Neuronal stem cell (in vitro differentiated cells): ENCODE results near the gene CYP1A1.
"Not testable (repeated sequence)": the region's sequence is repeated elsewhere in the genome, so short reads cannot be mapped to it uniquely, and the experiment has no call there.

Experiments
- DNase-seq: peaks from one replicate; pipeline ENCODE4 v3.0.0-alpha.2; 2013; ENCODE audit warnings: low spot score
- H2AFZ ChIP-seq: one replicate; pipeline ENCODE4 v1.6.1; 2013; ENCODE audit warnings: mild to moderate bottlenecking, low read length, inconsistent platforms
- H2AK5ac ChIP-seq: 2 replicates; pipeline ENCODE4 v1.6.1; 2013; ENCODE audit warnings: low read depth, mild to moderate bottlenecking, inconsistent platforms, low read length, moderate library complexity, mixed read lengths
- H2BK120ac ChIP-seq: 2 replicates; pipeline ENCODE4 v1.6.1; 2013; ENCODE audit warnings: low read depth, mild to moderate bottlenecking, inconsistent platforms, low read length, moderate library complexity, mixed read lengths
- H2BK12ac ChIP-seq: one replicate; pipeline ENCODE4 v1.6.1; 2013; ENCODE audit warnings: low read length, inconsistent platforms
- H2BK15ac ChIP-seq: 2 replicates; pipeline ENCODE4 v1.6.1; 2013; ENCODE audit warnings: mild to moderate bottlenecking, low read length, inconsistent platforms, mixed read lengths
- H2BK5ac ChIP-seq: one replicate; pipeline ENCODE4 v1.6.1; 2013; ENCODE audit warnings: inconsistent platforms, mild to moderate bottlenecking, low read length, moderate library complexity
- H3K14ac ChIP-seq: one replicate; pipeline ENCODE4 v1.6.1; 2013; ENCODE audit warnings: low read length, inconsistent platforms
- H3K18ac ChIP-seq: 2 replicates; pipeline ENCODE4 v1.6.1; 2013; ENCODE audit warnings: low read length, inconsistent platforms
- H3K23ac ChIP-seq: 2 replicates; pipeline ENCODE4 v1.6.1; 2013; ENCODE audit warnings: low read depth, mild to moderate bottlenecking, mixed read lengths, low read length, inconsistent platforms; ENCODE audit not compliant: poor library complexity
- H3K27ac ChIP-seq: replicated peaks from 3 replicates; pipeline ENCODE4 v1.5.1; 2013; ENCODE audit warnings: low read length, inconsistent platforms
- H3K27me3 ChIP-seq, 3 experiments: 2 replicates each; pipeline ENCODE4 v1.6.1; 2013; ENCODE audit warnings: low read length in 3 of 3, mild to moderate bottlenecking in 2 of 3, inconsistent platforms in 1 of 3, low read depth in 1 of 3, mixed read lengths in 1 of 3, moderate library complexity in 1 of 3; ENCODE audit not compliant: control insufficient read depth in 3 of 3, insufficient read depth in 3 of 3
- H3K36me3 ChIP-seq, 2 donors: replicated peaks in 1 of 2; 2 replicates each; pipeline ENCODE4 v1.6.1; 2013; ENCODE audit warnings: low read length in 2 of 2; ENCODE audit not compliant: control insufficient read depth in 2 of 2, insufficient read depth in 2 of 2
- H3K4ac ChIP-seq: 2 replicates; pipeline ENCODE4 v1.6.1; 2013; ENCODE audit warnings: inconsistent platforms, mild to moderate bottlenecking, low read length, moderate library complexity
- H3K4me1 ChIP-seq, 2 donors: 1 replicate in 1 of 2; 2 replicates in 1 of 2; pipeline ENCODE4 v1.6.1; 2013; ENCODE audit warnings: low read length in 2 of 2, low read depth in 1 of 2; ENCODE audit not compliant: control insufficient read depth in 2 of 2, insufficient read depth in 1 of 2
- H3K4me2 ChIP-seq: one replicate; pipeline ENCODE4 v1.6.1; 2013; ENCODE audit warnings: mild to moderate bottlenecking, low read length, inconsistent platforms; ENCODE audit not compliant: insufficient read depth, poor library complexity, severe bottlenecking
- H3K4me3 ChIP-seq, 2 donors: 2 replicates each; pipeline ENCODE4 v1.5.1; 2013; ENCODE audit warnings: low read length in 2 of 2, mild to moderate bottlenecking in 2 of 2, inconsistent platforms in 1 of 2, moderate library complexity in 1 of 2
- H3K79me1 ChIP-seq: one replicate; pipeline ENCODE4 v1.6.1; 2013; ENCODE audit warnings: low read depth, mild to moderate bottlenecking, inconsistent platforms, low read length, moderate library complexity
- H3K9ac ChIP-seq: one replicate; pipeline ENCODE4 v1.6.1; 2013; ENCODE audit warnings: mild to moderate bottlenecking, low read depth, low read length, inconsistent platforms; ENCODE audit not compliant: poor library complexity
- H3K9me3 ChIP-seq, 2 donors: replicated peaks in 1 of 2; 2 replicates each; pipeline versions ENCODE3 to v1.6.1; 2013; ENCODE audit warnings: low read length in 2 of 2, mild to moderate bottlenecking in 2 of 2, inconsistent platforms in 1 of 2, low read depth in 1 of 2, mixed read lengths in 1 of 2, moderate library complexity in 1 of 2; ENCODE audit not compliant: control insufficient read depth in 2 of 2, insufficient read depth in 1 of 2
- H4K8ac ChIP-seq: one replicate; pipeline ENCODE4 v1.6.1; 2013; ENCODE audit warnings: low read depth, mild to moderate bottlenecking, inconsistent platforms, low read length, moderate library complexity
- H4K91ac ChIP-seq: one replicate; pipeline ENCODE4 v1.6.1; 2013; ENCODE audit warnings: low read length, low read depth, mild to moderate bottlenecking, inconsistent platforms; ENCODE audit not compliant: poor library complexity
- WGBS, 2 donors: extraction: QIAGEN DNeasy Blood & Tissue Kit; methylation state at CpG; one replicate each; pipeline ENCODE4 v1.1.7; 2013; ENCODE audit warnings: missing lambda C conversion rate in 2 of 2, mixed read lengths in 1 of 2; ENCODE audit not compliant: insufficient read length in 2 of 2, insufficient replicate concordance in 1 of 2; ENCODE audit errors: extremely low coverage in 2 of 2; 5-methylcytosine and 5-hydroxymethylcytosine counted together

CYP1A1 gene

GRCh38 chr15:74730619-74731316 is 5.4 kb upstream of the CYP1A1 start:
- no peak overlapping the region for H2AK5ac ChIP-seq
- H2BK5ac ChIP-seq = no peak overlapping the region
- H3K4me1 ChIP-seq = peaks cover 2 to 3% of the 10 kb centered on the region in 2 donors
- no peak overlapping the region for H4K8ac ChIP-seq
- no CpG with 5 or more reads among the region's 7 CpGs for WGBS, 2 donors
- H3K4me3 ChIP-seq = no peak overlapping the region
- no peak overlapping the region for H3K18ac ChIP-seq
- H3K27ac ChIP-seq = no peak overlapping the region
- H3K36me3 ChIP-seq = no peaks in the 10 kb centered on the region
- peaks cover 8 to 9% of the 10 kb centered on the region in 2 donors for H3K9me3 ChIP-seq
- H4K91ac ChIP-seq = no peak overlapping the region
- no peak overlapping the region for H2BK15ac ChIP-seq
- H2BK12ac ChIP-seq = no peak overlapping the region
- H3K9ac ChIP-seq = no peak overlapping the region
- H3K4ac ChIP-seq = no peak overlapping the region
- no peak overlapping the region for H2AFZ ChIP-seq
- no peak overlapping the region for H3K23ac ChIP-seq
- DNase-seq = no peak
- no peaks in the 10 kb centered on the region for H3K79me1 ChIP-seq
- no peak overlapping the region for H2BK120ac ChIP-seq
- H3K14ac ChIP-seq = no peak overlapping the region
- H3K27me3 ChIP-seq = peaks cover 0 to 52% (median 10%) of the 10 kb centered on the region in 3 experiments
- H3K4me2 ChIP-seq = no peak overlapping the region

- H2AFZ ChIP-seq, H3K79me1 ChIP-seq, H2BK5ac ChIP-seq, H3K9ac ChIP-seq, H2AK5ac ChIP-seq, H4K8ac ChIP-seq, H3K4ac ChIP-seq, H2BK120ac ChIP-seq, H2BK12ac ChIP-seq, H3K23ac ChIP-seq, DNase-seq, H2BK15ac ChIP-seq, H3K27ac ChIP-seq, H3K9me3 ChIP-seq, H3K36me3 ChIP-seq, H3K4me1 ChIP-seq, H3K4me3 ChIP-seq, H4K91ac ChIP-seq, H3K14ac ChIP-seq, H3K18ac ChIP-seq, H3K4me2 ChIP-seq: not testable (repeated sequence)
- whole genome bisulfite sequencing, 2 donors = no CpG with 5 or more reads among the region's 6 CpGs
- peaks cover 0 to 45% (median 10%) of the 10 kb centered on the region in 3 experiments for H3K27me3 ChIP-seq
Observed at GRCh38 chr15:74729372-74729771, 4.0 kb upstream of the CYP1A1 start.

DNA sequence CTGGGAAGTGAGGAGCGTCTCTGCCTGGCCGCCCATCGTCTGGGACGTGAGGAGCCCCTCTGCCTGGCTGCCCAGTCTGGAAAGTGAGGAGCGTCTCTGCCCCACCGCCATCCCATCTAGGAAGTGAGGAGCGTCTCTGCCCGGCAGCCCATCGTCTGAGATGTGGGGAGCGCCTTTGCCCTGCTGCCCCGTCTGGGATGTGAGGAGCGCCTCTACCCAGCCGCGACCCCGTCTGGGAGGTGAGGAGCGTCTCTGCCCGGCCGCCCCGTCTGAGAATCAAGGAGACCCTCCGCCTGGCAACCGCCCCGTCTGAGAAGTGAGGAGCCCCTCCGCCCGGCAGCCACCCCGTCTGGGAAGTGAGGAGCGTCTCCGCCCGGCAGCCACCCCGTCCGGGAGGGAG is 3.4 kb upstream of the CYP1A1 start:
- H4K91ac ChIP-seq, H2AFZ ChIP-seq, DNase-seq, H3K9ac ChIP-seq, H2BK15ac ChIP-seq, H3K4me2 ChIP-seq, H3K4me3 ChIP-seq, H2AK5ac ChIP-seq, H2BK120ac ChIP-seq, H3K36me3 ChIP-seq, H3K14ac ChIP-seq, H3K4me1 ChIP-seq, H3K4ac ChIP-seq, H3K27ac ChIP-seq, H3K79me1 ChIP-seq, H3K9me3 ChIP-seq, H2BK5ac ChIP-seq, H2BK12ac ChIP-seq, H3K23ac ChIP-seq, H3K18ac ChIP-seq, H4K8ac ChIP-seq: not testable (repeated sequence)
- no CpG with 5 or more reads among the region's 30 CpGs for WGBS, 2 donors
- H3K27me3 ChIP-seq = peaks cover 0 to 39% (median 10%) of the 10 kb centered on the region in 3 experiments

- no peak for DNase-seq
- Histone ChIP-seq H3K9me3 (peaks cover 8 to 9% of the 10 kb centered on the region in 2 donors), H3K9ac (peak overlapping the region; percentile 45), H3K4me1 (peaks cover 2 to 11% of the 10 kb centered on the region in 2 donors), H3K4me2 (no peak overlapping the region), H2BK12ac (no peak overlapping the region), H3K23ac (no peak overlapping the region), H2AFZ (no peak overlapping the region), H3K79me1 (no peaks in the 10 kb centered on the region), H3K4ac (no peak overlapping the region), H3K27me3 (peaks cover 0 to 32% (median 8%) of the 10 kb centered on the region in 3 experiments), H3K27ac (no peak overlapping the region), H3K14ac (no peak overlapping the region), H2AK5ac (peak overlapping the region; percentile 21), H2BK5ac (no peak overlapping the region), H3K36me3 (no peaks in the 10 kb centered on the region), H3K18ac (peak overlapping the region; percentile 72), H2BK120ac (no peak overlapping the region), H4K8ac (no peak overlapping the region), H2BK15ac (no peak overlapping the region), H4K91ac (peak overlapping the region; percentile 40), H3K4me3 (no peak overlapping the region)
- WGBS, 2 donors = no CpG with 5 or more reads among the region's 7 CpGs
Observed at GRCh38 chr15:74727727-74728126, 2.4 kb upstream of the CYP1A1 start.
